HCT116 (cell line): ENCODE measurements around the gene L3HYPDH.

Source experiments
- CTCF ChIP-seq, 3 experiments: fragments of 200-600 bp in 1 of 3; sonication (generic) in 1 of 3; IDR thresholded peaks in 2 of 3; conservative IDR thresholded peaks in 1 of 3; 2 replicates each; pipeline ENCODE4 v1.5.1; 2012 to 2017; ENCODE audit warnings: low read depth in 2 of 3, low read length in 2 of 3, antibody characterized with exemption in 1 of 3, borderline replicate concordance in 1 of 3, control low read depth in 1 of 3, mild to moderate bottlenecking in 1 of 3, mixed read lengths in 1 of 3, mixed run types in 1 of 3, moderate library complexity in 1 of 3; ENCODE audit not compliant: insufficient read depth in 1 of 3
- POLR2A ChIP-seq: IDR thresholded peaks from 2 replicates; pipeline ENCODE4 v1.7.0; 2011; ENCODE audit warnings: borderline replicate concordance; ENCODE audit not compliant: insufficient read depth, insufficient read length; ENCODE audit errors: extremely low read depth
- RAD21 ChIP-seq: IDR thresholded peaks from 2 replicates; pipeline ENCODE4 v1.6.1; 2012; ENCODE audit warnings: low read depth, mild to moderate bottlenecking
- REST ChIP-seq: IDR thresholded peaks from 2 replicates; pipeline ENCODE4 v1.6.1; 2012; ENCODE audit warnings: low read depth

- TF ChIP-seq POLR2A: no peak
- no peak for TF ChIP-seq CTCF (IDR thresholded peaks at IDR 0.05 in 2 of 3, conservative IDR thresholded peaks at IDR 0.05 in 1 of 3; ENCODE audit: borderline replicate concordance in 1 of 3, insufficient read depth in 1 of 3, low read depth in 2 of 3, low read length in 2 of 3)
- TF ChIP-seq REST: no peak
- TF ChIP-seq RAD21: no peak
Observed at GRCh38 chr14:59424341-59425071, 59.7 kb downstream of the L3HYPDH start.
